ENCODE measurements around the gene STPG2. TPM values are rescaled to one million over a fixed set of nuclear protein-coding genes. Genes with fewer than 3 reads are reported as not detected.

The STPG2 gene
- total RNA-seq, 2 experiments from 2014 or later: not detected

- POLR2A ChIA-PET: no interaction called here
- CTCF ChIA-PET: no interaction called here
Measured at GRCh38 chr4:97851115-97851514, 292.2 kb downstream of the STPG2 start.

- POLR2A ChIA-PET: no interaction called here
- CTCF ChIA-PET: no interaction called here
Measured at GRCh38 chr4:97845758-97846157, 297.5 kb downstream of the STPG2 start.

GRCh38 chr4:97841512-97841911, 301.8 kb downstream of the STPG2 start:
- POLR2A ChIA-PET: no interaction called here
- CTCF ChIA-PET: no interaction called here

GRCh38 chr4:97836662-97837061, 306.6 kb downstream of the STPG2 start:
- CTCF ChIA-PET: no interaction called here
- POLR2A ChIA-PET: no interaction called here

GRCh38 chr4:97828646-97829045, 314.6 kb downstream of the STPG2 start:
- ChIA-PET CTCF (no interaction called here), POLR2A (no interaction called here)

- CTCF ChIA-PET: no interaction called here
- POLR2A ChIA-PET: no interaction called here
Measured at GRCh38 chr4:97819294-97819693, 324.0 kb downstream of the STPG2 start.

DNA sequence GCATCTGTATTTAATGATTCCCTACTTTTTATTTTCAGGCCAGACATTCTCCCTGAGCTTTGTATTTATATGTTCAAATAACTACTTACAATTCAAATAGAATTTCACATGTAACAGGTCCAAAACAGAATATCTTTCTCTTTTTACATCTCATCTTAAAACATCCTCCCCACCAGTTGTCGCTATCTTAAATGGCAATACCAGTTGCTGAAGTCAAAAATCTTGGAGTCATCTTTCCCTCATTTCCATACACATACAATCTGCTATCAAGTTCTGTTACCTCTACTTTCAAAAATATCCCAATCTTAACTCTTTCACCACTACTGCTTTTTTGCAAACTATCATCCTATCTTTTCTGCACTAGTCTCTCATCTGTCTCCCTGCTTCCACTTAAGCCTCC, 330.5 kb downstream of the STPG2 start:
- POLR2A ChIA-PET: no interaction called here
- CTCF ChIA-PET: no interaction called here

GRCh38 chr4:97786306-97786920, 356.9 kb downstream of the STPG2 start:
- CTCF ChIA-PET: no interaction called here
- POLR2A ChIA-PET: no interaction called here

DNA sequence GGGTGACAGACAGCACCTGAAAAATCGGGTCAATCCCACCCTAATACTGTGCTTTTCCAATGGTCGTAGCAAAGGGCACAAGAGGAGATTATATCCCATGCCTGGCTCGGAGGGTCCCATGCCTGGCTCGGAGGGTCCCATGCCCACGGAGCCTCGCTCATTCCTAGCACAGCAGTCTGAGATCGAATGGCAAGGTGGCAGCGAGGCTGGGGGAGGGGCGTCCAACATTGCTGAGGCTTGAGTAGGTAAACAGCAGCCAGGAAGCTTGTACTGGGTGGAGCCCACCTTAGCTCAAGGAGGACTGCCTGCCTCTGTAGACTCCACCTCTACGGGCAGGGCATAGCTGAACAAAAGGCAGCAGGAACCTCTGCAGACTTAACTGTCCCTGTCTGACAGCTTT, 365.1 kb downstream of the STPG2 start:
- POLR2A ChIA-PET: no interaction called here
- CTCF ChIA-PET: no interaction called here

DNA sequence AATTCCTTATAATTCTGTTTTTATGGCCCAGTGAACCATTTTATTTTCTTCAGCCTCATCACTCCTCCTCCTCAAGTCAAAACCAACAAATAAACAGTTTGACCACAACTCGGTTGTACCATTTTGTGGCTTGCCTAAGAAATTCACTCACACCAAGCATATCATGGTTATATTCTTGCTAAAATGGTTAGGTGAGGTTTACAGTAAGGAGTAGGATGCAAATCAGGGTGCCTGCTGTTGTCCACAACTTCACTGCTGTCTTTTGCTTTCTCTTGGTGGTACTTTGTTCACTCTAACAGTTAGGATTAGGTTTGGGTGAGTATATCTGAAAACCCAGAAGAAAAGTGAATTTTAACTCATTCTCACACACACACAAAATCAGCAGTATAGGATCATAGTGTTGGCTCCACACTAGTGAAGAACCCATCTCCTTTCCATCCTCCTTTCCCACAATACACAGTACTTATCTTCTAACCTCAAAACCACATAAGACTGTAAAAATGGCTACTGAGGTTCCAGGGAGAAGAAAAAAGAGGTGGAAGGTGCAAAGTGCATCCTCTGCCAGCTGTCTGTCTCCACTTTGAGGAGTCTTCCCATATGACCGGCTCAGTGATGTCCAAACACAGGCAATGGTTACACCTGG, 368.8 kb downstream of the STPG2 start:
- ChIA-PET POLR2A (no interaction called here), CTCF (no interaction called here)

DNA sequence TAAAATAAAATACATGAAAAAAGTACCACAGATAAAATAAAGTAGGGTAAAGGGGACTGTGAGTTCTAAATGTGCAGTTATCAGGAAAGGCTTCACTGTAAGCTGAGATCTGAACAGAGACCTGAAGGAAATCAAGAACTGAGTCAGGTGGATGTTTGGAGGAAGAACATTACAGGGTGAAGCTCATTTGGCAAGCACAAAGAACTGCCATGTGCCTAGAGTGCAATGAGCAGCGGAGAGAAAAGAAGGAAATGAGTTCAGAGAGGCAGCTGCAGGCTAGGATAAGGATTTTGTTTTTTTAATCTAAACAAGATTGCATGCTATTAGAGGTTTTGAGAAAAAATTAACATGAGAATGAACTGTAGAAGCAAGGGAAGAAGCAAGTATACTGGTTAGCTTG, 373.1 kb downstream of the STPG2 start:
- CTCF ChIA-PET: no interaction called here
- POLR2A ChIA-PET: no interaction called here

- POLR2A ChIA-PET: no interaction called here
- CTCF ChIA-PET: no interaction called here
Measured at GRCh38 chr4:97762115-97762512, 381.2 kb downstream of the STPG2 start.

GRCh38 chr4:97761445-97762114, 381.7 kb downstream of the STPG2 start:
- ChIA-PET POLR2A (no interaction called here), CTCF (no interaction called here)

- ChIA-PET POLR2A (no interaction called here), CTCF (no interaction called here)
Measured at GRCh38 chr4:97759785-97760184, 383.5 kb downstream of the STPG2 start.

- POLR2A ChIA-PET: no interaction called here
Measured at GRCh38 chr4:97752599-97752998, 390.7 kb downstream of the STPG2 start.

DNA sequence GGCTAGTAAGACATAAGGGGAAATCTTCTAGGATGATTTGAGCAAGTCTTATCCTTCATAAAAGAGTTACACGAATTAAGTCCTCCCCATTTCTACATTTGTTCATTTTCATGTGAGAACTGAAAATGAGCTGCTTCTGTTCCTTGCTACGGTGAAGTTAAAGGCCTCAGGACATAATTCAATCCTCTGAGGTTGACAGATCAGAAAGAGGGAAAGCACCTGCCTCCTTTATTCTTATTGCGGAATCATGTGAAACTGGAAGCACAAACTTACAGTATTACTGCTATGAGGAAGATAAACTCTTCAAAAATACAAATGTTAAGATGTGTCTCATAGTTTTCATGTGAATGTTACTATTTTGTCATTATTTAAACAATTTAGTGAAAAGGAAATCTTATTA, 395.3 kb downstream of the STPG2 start:
- POLR2A ChIA-PET: no interaction called here
- CTCF ChIA-PET: no interaction called here

More at GRCh38 chr4:97752599-97752998, 390.7 kb downstream of the STPG2 start:
- CTCF ChIA-PET: no interaction called here

DNA sequence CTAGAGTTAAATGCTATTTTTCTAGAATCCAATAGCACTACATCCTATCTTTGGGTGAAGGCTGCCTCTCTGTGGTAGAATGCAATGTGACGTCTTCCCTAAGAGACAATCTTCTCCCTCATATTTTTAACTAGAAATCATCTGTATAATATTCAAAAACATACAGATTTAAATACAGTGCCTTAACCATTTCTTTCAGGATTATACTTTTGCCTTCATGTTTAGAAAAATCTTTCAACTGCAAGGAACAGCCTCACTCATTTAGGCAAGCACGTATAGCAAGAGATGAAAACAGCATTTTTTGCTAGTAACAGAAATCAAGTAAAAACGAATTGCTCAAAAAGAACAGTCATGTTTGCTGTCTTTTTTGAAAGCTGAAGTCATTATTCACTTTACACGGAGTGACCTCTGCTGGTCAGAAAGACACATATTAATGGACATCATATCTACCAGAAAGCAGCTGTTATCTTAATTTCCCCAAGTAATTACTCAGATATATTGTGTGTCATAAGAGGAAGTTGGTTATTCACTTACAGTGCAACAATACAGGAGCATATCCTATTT, 422.3 kb downstream of the STPG2 start:
- ChIA-PET CTCF (no interaction called here), POLR2A (no interaction called here)

DNA sequence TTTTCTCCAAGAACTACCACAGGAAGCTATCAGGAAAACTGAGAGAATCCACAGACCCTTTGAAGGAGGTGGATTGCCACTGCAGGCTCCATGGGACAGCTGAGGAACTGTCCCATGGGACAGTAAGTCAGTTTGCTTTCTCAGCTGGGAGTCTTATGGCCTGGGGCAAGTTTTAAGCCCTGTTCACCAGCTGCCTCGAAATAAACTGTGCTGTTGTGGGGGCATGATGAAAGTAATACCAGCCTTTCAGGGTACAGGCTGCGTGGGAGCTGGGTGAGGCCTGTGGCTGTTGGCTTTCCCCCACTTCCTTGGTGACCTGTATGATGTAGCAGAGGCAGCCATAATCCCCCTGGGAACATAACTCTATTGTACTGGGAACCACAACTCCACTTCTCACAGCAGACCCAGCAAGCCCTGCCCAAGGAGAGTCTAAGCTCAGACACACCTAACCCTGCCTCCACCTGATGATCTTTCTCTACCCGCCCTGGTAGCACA, 452.1 kb downstream of the STPG2 start:
- ChIA-PET POLR2A (no interaction called here), CTCF (no interaction called here)

DNA sequence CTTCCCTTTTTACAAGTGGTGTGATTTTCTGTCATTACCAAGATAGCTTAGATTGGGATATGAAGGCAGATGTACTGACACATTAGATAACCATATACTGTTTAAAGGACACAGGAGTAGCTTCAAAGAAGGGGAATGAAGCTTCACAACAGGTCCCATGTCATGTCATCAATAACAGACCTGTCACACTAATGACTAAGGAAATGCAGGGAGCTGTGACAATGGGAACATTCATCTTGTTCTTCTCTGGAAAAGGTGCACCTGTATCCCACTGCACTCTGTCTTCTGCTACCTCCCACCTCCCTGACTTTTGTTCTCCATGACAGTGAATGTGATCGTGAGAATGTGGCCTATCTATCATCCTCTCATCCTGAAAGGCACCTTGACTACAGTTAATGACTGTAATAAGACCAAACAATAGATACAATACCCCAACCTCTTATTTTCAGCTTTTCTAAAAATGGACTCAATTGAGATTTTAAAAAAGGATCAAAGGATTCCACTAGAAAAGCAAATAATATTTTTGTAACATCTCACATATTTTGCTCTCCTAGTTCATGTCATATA, 472.5 kb downstream of the STPG2 start:
- POLR2A ChIA-PET: no interaction called here

GRCh38 chr4:97665553-97665952, 477.7 kb downstream of the STPG2 start:
- CTCF ChIA-PET: no interaction called here
- POLR2A ChIA-PET: no interaction called here

More for the DNA sequence above, 472.5 kb downstream of the STPG2 start:
- CTCF ChIA-PET: no interaction called here

DNA sequence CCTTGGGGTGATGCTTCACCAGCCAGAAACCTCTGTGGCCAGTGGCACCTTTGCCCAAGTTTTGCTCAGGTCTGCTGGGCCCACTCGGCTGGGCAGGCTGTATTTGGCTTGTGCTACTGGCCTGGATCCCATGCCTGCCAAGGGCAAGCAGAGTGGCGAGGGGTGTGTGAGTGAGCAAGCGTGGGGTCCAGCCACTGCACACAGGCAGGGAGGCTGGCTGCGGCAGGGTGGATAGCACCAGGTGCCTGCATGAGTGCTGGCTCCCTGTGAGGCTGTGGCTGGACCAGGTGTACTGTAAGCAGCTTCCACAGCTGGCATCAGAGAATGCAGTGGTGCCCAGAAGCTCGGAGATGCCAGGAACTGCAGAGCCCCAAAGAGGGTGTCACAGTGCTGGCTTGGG, 478.5 kb downstream of the STPG2 start:
- CTCF ChIA-PET: no interaction called here
- POLR2A ChIA-PET: no interaction called here

All from activated CD8-positive, alpha-beta memory T cell treated with anti-CD3 and anti-CD28 coated beads for 36 hours (primary cell).